ENCODE data around the gene PHACTR1. TPM values are rescaled to one million over a fixed set of nuclear protein-coding genes. Genes with fewer than 3 reads are reported as not detected.
A peak's percentile ranks its signal among the peaks of the same experiment; 100 is the strongest.

The PHACTR1 gene
- total and polyA plus RNA-seq, 2 experiments from 2014 or later: 11.2 to 33.9 TPM

GRCh38 chr6:13071550-13072345 lies 355.2 kb downstream of the PHACTR1 start:
- H3K4me1 ChIP-seq (ENCODE audit: low read depth): peaks cover 28% of the 10 kb centered on the region
- no peak for DNase-seq (ENCODE audit: low read depth in 1 of 2, low spot score in 1 of 2)
- TF ChIP-seq CTCF (IDR thresholded peaks at IDR 0.05; ENCODE audit: low read depth, low read length): no peak
- no peak overlapping the region for H3K27ac ChIP-seq
- H3K9me3 ChIP-seq (ENCODE audit: low read depth): no peaks in the 10 kb centered on the region
- H3K36me3 ChIP-seq: no peaks in the 10 kb centered on the region
- no peaks in the 10 kb centered on the region for H3K27me3 ChIP-seq
- no peak overlapping the region for H3K4me3 ChIP-seq

- TF ChIP-seq CTCF (IDR thresholded peaks at IDR 0.05; ENCODE audit: low read depth, low read length): no peak
- no peaks in the 10 kb centered on the region for H3K9me3 ChIP-seq (ENCODE audit: low read depth)
- no peak for DNase-seq (ENCODE audit: low read depth in 1 of 2, low spot score in 1 of 2)
- no peak overlapping the region for H3K27ac ChIP-seq
- no peaks in the 10 kb centered on the region for H3K27me3 ChIP-seq
- peaks cover 37% of the 10 kb centered on the region for H3K4me1 ChIP-seq (ENCODE audit: low read depth)
- H3K36me3 ChIP-seq: no peaks in the 10 kb centered on the region
- no peak overlapping the region for H3K4me3 ChIP-seq
Measured at GRCh38 chr6:13072686-13073347, 356.2 kb downstream of the PHACTR1 start.

GRCh38 chr6:13074415-13075140 lies 358.0 kb downstream of the PHACTR1 start:
- Histone ChIP-seq H3K36me3 (no peaks in the 10 kb centered on the region), H3K4me3 (no peak overlapping the region), H3K9me3 (ENCODE audit: low read depth) (no peaks in the 10 kb centered on the region), H3K4me1 (ENCODE audit: low read depth) (peaks cover 52% of the 10 kb centered on the region), H3K27ac (no peak overlapping the region), H3K27me3 (no peaks in the 10 kb centered on the region)
- TF ChIP-seq CTCF (IDR thresholded peaks at IDR 0.05; ENCODE audit: low read depth, low read length): no peak
- DNase-seq (ENCODE audit: low read depth in 1 of 2, low spot score in 1 of 2): no peak

GRCh38 chr6:13075141-13075845 lies 358.7 kb downstream of the PHACTR1 start:
- Histone ChIP-seq H3K27ac (peak overlapping the region; percentile 69), H3K9me3 (ENCODE audit: low read depth) (no peaks in the 10 kb centered on the region), H3K36me3 (no peaks in the 10 kb centered on the region), H3K4me3 (no peak overlapping the region), H3K27me3 (no peaks in the 10 kb centered on the region), H3K4me1 (ENCODE audit: low read depth) (peaks cover 52% of the 10 kb centered on the region)
- TF ChIP-seq CTCF (IDR thresholded peaks at IDR 0.05; ENCODE audit: low read depth, low read length): no peak
- DNase-seq (ENCODE audit: low read depth in 1 of 2, low spot score in 1 of 2): peak in 1 of 2 donors; percentile 35

GRCh38 chr6:13076575-13076974 lies 360.0 kb downstream of the PHACTR1 start:
- H3K27me3 ChIP-seq: no peaks in the 10 kb centered on the region
- H3K36me3 ChIP-seq: no peaks in the 10 kb centered on the region
- no peaks in the 10 kb centered on the region for H3K9me3 ChIP-seq (ENCODE audit: low read depth)
- H3K4me3 ChIP-seq: no peak overlapping the region
- H3K4me1 ChIP-seq (ENCODE audit: low read depth): peaks cover 50% of the 10 kb centered on the region
- no peak for TF ChIP-seq CTCF (IDR thresholded peaks at IDR 0.05; ENCODE audit: low read depth, low read length)
- DNase-seq (ENCODE audit: low read depth in 1 of 2, low spot score in 1 of 2): peak in 1 of 2 donors; percentile 70
- H3K27ac ChIP-seq: peak overlapping the region; percentile 69
